GM19099 (cell line): ENCODE measurements around the gene SH3BP2.

Experiments used
- POLR2A ChIP-seq: IDR thresholded peaks from 3 replicates; pipeline ENCODE4 v1.6.1; 2011; ENCODE audit warnings: low read depth; ENCODE audit not compliant: insufficient read length; ENCODE audit errors: extremely low read depth

SH3BP2 gene

DNA sequence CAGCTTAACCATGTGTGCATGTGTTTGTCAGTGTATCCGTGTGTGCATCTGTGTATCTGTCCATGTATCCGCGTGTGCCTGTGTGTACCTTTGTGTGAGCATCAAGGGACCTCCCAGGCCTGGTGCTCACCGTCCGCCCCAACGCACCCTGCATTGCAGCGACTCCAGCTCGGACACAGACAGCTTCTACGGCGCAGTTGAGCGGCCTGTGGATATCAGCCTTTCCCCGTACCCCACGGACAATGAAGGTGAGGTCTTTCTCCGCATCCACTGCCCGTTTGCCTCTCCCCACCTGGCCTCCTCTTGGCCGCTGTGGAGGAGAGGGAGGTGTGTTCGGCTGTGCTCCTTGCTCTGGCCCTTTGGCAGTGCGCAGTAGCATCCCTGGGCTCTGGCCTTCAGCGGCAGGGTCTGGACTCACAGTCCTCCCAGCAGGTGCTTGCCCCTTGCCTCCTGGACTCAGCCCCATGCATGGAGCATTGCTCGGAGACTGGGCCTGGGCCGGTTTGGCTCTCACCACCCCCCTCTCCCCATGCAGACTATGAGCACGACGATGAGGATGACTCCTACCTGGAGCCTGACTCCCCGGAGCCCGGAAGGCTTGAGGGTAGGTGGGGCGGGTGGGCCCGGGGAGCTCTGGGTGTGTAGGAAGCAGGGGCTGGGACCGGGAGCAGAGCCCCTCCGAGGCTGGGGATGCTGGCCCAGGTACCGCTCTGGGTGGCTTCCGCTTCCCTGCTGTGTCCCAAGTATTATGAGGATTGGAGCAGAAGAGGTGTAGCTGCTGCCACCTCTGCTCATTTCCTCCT lies 34.4 kb downstream of the SH3BP2 start:
- no peak for TF ChIP-seq POLR2A

DNA sequence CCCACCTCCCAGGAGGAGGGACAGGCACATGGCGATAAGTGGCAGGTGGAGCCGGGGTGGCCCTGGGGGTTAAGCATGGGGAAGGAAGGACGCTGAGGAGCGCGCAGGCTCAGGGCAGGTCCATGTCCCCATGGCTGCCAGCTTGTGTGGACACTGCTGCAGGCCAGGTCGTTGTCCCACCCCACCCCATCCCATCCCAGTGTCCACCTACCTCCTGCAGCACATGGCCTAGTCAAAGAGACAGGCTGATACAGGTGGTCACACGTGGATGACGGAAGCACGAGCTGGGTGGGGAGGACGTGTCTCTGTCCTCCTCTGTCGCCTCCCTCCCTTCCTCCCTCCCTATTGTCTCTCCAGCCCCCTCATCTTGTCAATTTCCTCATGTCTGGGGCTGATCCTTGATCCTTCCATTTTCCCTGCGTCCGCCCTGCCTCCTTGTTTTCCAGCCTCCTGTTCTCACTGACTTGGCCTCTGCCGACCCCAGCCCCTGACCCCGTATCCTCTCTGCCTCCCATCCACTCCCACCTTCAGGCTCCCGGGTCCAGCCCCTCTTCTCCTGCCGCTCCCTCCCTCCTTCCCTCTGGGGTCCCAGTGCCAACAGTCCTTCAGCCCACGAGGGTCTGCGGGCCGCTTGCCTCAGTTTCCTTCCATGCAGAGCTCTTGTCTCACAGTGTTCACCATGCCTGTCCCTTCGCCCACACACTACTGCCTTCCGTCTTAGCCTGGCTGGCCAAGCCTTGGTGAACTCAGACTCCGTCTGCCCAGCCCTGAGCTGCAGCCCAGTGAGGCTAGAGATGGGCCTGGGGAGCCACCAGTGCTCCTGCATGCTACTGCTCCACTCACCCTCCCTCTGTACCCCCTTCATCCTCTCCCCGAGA lies 35.2 kb downstream of the SH3BP2 start:
- no peak for TF ChIP-seq POLR2A

DNA sequence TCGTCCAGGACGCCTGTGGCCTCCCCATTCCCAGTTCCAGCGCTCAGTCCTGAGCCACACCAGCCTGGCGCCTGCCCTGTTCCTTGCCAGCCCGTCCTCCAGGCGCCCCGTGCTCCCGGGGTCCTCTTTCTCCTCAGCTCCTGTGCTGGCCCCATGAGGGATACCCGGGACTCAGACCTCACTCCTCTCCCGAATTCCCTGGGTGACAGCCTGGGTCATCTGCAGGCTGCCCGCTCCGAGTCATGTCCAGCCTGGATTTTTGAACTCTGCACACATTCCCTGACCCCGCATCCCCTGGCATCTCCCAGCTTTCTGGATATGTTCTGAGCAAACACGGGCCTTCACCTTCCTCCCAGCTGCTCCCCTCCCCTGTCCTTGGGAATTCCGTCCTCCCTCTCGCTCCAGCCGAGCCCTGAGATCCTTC lies 35.9 kb downstream of the SH3BP2 start:
- TF ChIP-seq POLR2A: no peak

DNA sequence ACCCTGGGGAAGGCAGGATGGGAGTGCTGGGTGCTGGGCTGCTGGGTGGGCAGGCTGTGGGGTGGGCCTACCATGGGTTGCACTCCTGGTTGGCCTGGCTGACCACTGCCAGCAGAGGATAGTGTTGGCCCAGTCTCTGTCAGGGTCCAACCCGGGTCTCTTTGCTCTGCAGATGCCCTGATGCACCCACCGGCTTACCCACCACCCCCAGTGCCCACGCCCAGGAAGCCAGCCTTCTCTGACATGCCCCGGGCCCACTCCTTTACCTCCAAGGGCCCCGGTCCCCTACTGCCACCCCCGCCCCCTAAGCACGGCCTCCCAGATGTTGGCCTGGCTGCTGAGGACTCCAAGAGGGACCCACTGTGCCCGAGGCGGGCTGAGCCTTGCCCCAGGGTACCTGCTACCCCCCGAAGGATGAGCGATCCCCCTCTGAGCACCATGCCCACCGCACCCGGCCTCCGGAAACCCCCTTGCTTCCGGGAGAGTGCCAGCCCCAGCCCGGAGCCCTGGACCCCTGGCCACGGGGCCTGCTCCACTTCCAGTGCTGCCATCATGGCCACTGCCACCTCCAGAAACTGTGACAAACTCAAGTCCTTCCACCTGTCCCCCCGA lies 36.5 kb downstream of the SH3BP2 start:
- no peak for TF ChIP-seq POLR2A

DNA sequence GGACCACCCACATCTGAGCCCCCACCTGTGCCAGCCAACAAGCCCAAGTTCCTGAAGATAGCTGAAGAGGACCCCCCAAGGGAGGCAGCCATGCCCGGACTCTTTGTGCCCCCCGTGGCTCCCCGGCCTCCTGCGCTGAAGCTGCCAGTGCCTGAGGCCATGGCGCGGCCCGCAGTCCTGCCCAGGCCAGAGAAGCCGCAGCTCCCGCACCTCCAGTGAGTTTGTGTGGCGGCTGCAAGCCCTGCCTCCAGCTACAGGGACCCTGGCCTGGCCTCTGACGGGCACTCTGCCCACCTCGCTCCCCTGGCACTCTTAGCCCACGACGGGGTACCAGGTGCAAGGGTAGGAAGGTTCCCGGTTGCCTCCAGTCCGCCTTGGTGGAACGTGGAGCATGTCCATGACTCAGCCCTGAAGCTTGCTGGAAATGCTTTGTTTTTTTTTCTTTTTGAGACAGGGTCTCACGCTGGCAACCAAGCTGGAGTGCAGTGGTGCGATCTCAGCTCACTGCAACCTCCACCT lies 37.1 kb downstream of the SH3BP2 start:
- TF ChIP-seq POLR2A: no peak

DNA sequence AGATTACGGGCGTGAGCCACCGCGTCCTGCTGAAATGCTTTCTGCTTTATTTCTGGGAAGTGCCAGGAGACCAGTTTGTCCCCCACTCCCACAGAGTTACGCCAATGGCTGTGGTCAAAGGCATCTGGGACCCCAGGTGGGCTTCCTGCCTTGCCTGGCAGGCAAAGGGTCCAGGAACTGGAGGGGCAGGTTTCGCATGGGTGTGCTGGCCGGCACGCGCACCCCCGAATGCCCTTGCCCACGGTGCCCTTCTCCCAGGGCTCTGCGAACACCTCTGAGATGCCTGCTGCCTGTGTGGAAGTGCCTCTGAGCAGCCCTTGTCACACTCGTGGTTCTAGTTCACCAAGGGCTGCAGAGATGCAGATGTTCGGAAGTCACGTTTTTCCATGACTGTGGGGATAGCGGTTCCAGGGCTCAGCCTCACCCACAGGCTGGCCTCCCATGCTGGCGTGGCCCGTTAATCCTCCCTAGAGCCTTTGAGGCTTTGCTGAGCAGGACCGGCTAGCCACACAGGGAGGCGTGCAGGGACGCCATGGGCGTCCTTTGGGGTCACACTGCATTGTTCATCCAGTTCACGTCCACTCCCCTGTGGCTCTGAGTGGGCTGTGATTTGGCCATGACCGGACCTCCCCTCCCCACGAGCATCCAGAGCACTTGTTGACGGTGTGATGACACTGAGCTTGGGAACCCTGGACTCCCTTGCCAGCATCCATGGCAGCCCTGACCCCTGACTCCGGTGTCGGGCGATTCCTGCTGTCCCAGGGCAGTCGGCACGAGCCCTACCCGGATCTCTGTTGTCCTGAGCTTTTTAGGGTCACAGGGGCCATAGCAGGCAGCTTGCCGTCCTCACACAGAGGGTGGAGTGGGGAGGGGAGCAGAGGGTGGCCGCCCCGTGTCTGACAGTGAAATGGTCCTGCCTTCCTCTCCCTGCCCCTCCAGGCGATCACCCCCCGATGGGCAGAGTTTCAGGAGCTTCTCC lies 38.0 kb downstream of the SH3BP2 start:
- no peak for TF ChIP-seq POLR2A

DNA sequence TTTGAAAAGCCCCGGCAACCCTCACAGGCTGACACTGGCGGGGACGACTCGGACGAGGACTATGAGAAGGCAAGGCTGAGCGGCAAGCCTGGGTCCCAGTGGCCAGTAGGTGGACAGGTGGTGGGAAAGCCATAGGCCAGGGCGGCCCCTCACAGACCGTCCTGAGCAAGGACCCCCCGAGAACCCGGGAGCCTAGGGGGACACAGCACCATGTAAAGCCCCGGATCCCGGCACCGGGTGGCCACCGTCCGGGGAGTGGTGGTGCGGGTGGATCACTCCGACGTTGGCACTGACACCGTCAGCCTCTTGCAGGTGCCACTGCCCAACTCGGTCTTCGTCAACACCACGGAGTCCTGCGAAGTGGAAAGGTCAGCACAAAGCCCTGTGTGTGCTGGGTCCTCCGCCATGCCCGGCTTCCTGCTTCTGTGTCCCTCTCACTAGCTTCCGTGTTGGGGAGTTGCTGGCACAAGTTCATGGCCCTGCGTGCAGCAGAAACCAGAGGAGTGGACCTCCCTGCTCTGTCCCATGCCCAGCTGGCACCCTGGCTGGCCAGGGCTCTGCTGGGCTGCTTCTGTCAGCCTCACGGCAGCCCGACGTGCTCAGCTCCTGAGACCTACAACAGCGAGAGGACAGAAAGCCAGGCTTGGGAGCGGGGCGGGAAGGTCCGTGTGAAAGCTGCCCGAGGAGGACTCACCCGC lies 38.9 kb downstream of the SH3BP2 start:
- TF ChIP-seq POLR2A: no peak

DNA sequence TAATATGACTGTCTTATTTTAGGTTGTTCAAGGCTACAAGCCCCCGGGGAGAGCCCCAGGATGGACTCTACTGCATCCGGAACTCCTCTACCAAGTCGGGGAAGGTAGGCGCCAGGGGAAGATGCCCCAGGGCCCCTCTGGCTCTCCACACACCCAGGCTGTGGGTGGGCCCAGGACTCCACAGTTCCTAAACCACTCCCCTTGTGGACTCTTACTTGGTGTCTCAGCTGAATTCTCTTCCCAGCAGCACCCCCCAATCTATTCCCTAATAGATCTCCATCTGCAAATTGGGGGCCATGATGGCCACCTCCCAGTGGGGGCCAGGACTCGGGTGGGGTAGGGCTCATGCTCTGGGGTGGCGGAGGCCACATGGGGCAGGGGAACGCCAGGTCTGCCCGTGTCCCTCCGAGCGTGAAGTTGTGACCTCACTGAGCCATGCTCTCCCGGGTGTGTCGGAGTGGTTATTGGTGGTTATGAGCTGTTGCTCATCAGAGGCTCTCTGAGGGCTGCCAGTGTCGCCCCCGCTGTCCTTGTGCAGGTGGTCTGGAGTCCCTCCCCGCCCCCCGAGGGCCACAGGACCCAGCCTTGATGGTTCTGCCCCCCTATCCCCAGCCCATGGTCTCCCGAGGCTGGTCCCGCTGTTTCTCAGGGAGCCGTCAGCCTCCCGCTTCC lies 39.6 kb downstream of the SH3BP2 start:
- TF ChIP-seq POLR2A: no peak

DNA sequence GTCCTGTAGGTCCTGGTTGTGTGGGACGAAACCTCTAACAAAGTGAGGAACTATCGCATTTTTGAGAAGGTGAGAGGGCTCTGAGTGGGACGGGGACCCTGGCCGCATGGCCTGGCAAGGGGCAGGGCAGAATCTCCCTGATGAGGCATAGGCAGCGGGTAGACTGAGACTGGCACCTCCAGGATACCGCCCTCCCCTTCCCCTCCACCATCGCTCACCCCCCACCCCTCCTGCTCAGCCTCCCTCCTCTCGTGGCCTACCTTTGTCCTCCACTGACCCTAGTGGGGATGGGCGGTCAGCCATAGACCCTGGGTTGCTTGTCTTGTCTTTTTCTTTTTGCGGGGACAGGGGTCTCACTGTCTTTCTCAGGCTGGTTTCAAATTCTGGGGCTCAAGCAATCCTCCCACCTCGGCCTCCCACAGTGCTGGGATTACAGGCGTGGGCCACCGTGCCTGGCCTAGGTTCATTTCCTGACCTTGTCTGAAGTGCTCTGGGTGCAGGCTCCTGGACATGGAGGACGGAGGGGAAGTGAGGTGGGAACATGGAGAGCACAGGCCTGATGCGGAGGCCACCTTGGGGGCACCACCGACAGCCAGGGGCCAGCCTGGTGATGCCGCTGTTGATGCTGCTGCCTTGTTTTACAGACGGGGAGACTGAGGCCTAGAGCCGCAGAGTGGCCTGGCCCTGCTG lies 40.2 kb downstream of the SH3BP2 start:
- no peak for TF ChIP-seq POLR2A

DNA sequence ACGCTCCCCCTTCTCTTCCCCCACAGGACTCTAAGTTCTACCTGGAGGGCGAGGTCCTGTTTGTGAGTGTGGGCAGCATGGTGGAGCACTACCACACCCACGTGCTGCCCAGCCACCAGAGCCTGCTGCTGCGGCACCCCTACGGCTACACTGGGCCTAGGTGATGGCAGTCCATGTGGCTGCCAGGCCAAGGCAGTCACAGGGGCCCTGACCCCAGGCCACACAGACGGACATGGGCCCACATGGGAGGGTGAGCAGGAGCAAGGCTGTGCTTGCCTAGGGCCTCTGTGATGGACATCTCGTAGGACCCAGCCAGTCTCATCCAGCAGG lies 40.8 kb downstream of the SH3BP2 start:
- no peak for TF ChIP-seq POLR2A

DNA sequence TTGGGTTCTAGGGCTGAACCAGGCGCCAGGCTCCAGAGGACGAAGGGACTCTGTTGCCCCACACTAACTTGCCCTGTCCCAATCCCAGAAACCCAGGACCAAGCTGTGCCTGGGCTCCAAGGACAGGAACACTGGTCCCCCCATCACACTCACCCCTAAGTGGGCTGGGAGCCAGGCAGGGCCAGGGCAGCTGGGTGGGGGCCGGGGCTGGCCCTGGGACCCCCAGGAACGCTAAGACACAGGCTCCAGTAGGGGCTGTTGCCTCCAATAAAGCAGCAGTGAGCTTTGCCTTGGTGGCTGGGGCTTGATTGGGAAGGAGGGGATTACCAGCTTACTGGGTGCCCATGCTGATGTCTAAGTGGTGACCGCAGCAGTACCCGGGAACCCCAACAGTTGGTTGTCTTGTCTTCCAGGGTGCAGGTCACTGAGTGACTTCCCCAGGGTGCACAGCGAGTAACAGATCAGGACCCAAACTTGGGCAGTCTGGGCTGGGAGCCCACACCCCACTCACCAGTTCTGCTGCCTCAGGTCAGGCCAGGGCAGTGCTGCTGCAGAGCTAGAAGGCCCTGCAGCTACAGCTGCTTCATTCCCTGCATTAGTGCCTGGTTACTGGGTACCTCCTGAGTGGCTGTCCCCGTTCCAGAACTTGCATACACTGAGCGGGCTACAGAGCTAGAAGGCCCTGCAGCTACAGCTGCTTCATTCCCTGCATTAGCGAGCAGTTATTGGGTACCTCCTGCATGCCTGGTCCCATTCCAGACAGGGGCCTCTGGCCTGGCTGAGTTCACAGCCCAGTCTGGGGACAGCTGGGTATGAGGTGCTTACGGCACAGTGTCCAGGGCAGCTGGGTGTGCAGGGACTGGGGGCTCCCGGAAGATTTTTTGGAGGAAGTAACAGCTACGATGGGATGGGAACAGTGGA lies 41.4 kb downstream of the SH3BP2 start:
- TF ChIP-seq POLR2A: peak; percentile 10

DNA sequence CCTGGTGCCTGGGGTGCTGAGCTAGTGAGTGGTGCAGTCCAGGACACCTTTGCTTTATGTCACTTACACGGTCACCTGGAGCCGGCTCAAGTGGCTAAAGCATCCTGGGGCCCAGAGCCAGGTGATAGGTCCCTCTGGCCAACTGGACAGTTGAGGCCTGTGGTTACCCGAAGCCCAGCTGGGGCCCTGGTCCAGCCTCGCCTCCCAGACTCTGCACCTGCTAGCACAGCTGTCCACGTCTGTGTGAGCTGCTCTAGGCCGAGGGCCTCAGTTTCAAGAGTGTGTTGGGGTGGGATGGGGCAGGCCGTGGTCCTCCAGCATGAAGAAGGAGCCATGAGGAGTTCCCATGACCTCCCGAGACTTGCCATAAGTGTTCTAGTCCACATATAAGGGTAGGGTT lies 43.1 kb downstream of the SH3BP2 start:
- TF ChIP-seq POLR2A: no peak
